ENCODE results near the gene USP31.
"Not testable (repeated sequence)": the region's sequence is repeated elsewhere in the genome, so short reads cannot be mapped to it uniquely, and the experiment has no call there.

Gene USP31

DNA sequence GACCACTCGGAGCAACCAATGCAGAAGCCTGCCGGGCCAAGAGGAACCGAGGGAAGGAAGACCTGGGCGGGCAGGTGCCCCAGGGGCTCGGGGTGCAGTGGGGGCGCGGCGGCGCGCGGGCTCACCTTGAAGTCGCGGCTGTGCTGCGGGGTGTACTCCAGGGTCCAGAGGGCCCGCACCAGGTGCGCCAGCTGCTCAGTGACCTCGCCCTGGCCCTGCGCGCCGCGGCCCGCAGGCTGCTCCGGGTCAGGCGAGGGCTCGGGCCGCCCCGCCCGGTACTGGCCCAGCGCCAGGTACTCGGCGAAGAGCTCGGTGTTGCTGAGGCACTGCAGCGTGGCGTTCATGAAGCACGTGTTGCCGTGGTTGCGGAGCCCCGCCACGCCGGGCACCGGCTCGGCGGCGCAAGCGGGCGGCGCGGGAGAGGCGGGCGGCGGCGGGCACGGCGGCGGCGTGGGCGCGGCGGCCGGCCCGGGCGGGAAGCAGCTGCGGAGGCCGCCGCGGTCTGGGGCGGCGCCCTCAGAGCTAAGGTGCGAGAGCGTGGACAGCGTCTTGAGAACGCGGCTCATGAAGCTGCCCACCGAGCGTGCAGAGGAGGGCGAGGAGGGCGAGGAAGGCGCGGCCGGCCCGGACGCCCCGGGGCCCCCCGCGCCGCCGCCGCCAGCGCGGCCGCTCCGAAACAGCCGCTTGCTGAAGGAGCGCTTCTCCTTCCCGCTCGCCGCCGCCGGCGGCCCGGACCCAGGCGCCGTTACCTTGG, 562 bp downstream of the USP31 start:
- TF ChIP-seq, protein P1, sequence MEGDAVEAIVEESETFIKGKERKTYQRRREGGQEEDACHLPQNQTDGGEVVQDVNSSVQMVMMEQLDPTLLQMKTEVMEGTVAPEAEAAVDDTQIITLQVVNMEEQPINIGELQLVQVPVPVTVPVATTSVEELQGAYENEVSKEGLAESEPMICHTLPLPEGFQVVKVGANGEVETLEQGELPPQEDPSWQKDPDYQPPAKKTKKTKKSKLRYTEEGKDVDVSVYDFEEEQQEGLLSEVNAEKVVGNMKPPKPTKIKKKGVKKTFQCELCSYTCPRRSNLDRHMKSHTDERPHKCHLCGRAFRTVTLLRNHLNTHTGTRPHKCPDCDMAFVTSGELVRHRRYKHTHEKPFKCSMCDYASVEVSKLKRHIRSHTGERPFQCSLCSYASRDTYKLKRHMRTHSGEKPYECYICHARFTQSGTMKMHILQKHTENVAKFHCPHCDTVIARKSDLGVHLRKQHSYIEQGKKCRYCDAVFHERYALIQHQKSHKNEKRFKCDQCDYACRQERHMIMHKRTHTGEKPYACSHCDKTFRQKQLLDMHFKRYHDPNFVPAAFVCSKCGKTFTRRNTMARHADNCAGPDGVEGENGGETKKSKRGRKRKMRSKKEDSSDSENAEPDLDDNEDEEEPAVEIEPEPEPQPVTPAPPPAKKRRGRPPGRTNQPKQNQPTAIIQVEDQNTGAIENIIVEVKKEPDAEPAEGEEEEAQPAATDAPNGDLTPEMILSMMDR (conservative IDR thresholded peaks at IDR 0.05; ENCODE audit: low read depth, low read length): no peak
- peak overlapping the region; percentile 61 for H3K4me3 ChIP-seq (ENCODE audit: low read length)
- no peak for DNase-seq (ENCODE audit: low read depth)

DNA sequence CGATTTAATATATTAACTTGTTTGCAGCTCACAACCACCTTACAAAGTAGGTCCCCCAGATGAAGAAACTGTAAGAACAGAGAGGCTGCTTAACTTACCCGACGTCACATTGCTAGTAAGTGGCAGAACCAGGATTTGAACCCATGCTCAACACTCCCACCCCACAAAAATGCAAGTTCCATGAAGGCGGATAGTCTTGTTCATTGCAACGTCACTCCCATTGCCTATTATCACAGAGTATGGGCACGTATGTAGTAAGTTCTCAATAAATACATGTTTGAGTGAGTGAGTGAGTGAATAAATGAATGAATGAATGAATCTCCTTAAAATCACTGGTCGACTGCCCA, 1.1 kb downstream of the USP31 start:
- TF ChIP-seq, protein P1 (conservative IDR thresholded peaks at IDR 0.05; ENCODE audit: low read depth, low read length): no peak
- peak overlapping the region; percentile 61 for H3K4me3 ChIP-seq (ENCODE audit: low read length)
- no peak for DNase-seq (ENCODE audit: low read depth)

DNA sequence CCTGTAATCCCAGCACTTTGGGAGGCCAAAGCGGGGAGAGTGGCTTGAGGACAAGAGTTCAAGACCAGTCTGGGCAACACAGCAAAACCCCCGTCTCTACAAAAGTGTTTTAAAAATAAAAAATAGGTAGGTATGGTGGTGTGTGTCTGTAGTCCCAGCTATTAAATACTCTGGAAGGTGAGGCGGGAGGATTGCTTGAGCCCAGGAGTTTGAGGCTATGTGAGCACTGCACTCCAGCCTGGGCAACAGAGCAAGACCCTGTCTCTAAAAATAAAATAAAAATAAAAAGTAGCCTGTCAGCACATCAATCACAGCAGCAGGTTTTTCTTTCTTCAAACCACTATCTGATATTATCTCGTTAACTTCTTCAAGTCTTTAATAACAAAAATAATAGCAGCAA, 1.6 kb downstream of the USP31 start:
- DNase-seq (ENCODE audit: low read depth): no peak
- TF ChIP-seq, protein P1 (conservative IDR thresholded peaks at IDR 0.05; ENCODE audit: low read depth, low read length): no peak
- no peak overlapping the region for H3K4me3 ChIP-seq (ENCODE audit: low read length)

DNA sequence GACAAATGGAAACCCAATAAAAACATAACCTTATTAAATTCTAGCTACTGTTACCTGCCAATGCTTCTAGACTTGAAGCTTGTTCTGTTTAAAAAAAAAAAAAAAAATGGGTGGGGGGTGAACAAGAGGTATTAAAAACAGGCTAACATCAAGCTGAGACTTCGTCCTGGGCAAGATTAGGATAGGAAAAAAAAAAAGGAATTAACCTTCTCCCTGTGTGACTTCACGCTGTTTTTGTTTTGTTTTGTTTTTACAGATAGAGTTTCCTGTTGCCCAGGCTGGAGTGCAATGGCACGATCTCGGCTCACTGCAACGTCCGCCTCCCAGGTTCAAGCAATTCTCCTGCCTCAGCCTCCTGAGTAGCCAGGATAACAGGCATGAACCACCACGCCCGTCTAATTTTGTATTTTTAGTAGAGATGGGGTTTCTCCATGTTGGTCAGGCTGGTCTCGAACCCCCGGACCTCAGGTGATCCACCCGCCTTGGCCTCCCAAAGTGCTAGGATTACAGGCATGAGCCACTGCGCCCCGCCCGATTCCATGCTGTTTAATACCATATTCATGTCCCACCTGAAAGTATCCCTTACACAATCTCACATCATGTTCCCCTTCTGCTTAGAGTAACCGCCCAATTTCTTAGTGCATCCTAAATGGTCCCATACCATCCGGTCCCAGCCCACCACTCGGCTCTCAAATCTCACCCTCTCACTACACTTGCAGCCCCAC, 2.2 kb downstream of the USP31 start:
- H3K4me3 ChIP-seq (ENCODE audit: low read length): no peak overlapping the region
- TF ChIP-seq, protein P1 (conservative IDR thresholded peaks at IDR 0.05; ENCODE audit: low read depth, low read length): no peak
- DNase-seq (ENCODE audit: low read depth): no peak

DNA sequence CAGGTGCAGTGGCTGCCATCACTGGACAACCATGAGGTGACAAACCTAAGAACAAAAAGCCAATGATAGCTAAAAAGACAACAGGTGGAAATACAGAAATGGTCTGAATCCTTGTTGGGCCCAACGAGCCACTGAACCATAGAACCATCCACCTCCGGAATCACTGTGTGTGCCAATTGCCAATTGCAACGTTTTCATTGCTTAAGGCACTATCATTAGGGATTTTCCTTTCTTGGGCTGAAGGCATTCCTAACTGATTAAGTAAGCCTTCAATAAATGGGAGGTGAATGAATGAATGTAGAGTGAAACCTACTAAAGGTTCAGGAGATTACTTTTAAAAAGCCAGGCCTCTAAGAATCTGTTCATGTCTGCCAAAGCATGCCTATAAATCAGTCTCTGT, 3.6 kb downstream of the USP31 start:
- H3K4me3 ChIP-seq (ENCODE audit: low read length): no peak overlapping the region

DNA sequence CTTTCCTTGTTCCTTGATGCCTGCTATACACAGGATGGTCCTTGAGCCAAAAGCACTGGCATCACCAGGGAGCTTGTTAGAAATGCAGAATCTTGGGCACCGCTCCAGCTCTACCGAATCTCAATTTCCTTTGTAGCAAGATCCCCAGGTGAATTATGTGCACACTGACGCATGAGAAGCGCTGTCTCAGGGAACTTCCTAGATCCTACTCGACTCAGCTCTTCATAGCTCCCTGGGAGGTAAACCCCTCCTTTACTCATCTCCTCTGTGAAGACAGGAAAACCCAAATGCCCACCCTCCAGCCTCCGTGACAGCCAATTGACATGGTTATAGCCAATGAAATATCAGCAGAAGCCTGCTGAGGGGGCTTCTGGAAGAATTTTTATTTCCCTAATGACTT, 4.1 kb downstream of the USP31 start:
- TF ChIP-seq, protein P1 (conservative IDR thresholded peaks at IDR 0.05; ENCODE audit: low read depth, low read length): no peak
- no peak for DNase-seq (ENCODE audit: low read depth)
- H3K4me3 ChIP-seq (ENCODE audit: low read length): no peak overlapping the region

More for the DNA sequence above, 3.6 kb downstream of the USP31 start:
- TF ChIP-seq, protein P1 (conservative IDR thresholded peaks at IDR 0.05; ENCODE audit: low read depth, low read length): no peak
- peak; percentile 14 for DNase-seq (ENCODE audit: low read depth)

DNA sequence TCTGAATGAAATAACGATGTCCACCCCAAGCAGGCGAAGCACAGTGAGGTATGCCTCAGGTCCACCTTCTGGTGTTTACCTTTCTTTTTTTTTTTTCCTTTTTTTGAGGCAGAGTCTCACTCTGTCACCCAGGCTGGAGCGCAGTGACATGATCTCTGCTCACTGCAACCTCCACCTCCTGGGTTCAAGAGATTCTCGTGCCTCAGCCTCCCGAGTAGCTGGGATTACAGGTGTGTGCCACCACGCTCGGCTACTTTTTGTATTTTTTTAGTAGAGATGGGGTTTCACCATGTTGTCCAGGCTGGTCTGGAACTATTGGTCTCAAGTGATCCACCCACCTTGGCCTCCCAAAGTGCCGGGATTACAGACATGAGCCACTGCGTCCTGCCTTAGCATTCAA, 4.9 kb downstream of the USP31 start:
- not testable (repeated sequence) for DNase-seq (ENCODE audit: low read depth); H3K4me3 ChIP-seq (ENCODE audit: low read length)
